ENCODE data around the gene SH3RF3.

- no peak for TF ChIP-seq SUZ12 (IDR thresholded peaks at IDR 0.05; ENCODE audit: extremely low read depth, insufficient read depth, insufficient read length)
- no peak for TF ChIP-seq YY1 (IDR thresholded peaks at IDR 0.05; ENCODE audit: insufficient read depth, insufficient read length)
Measured at GRCh38 chr2:109353806-109354745, 225.1 kb downstream of the SH3RF3 start.

Data from NT2/D1 (cell line).